WERI-Rb-1 (cell line): ENCODE data around the gene LIMK1.
"Not testable (repeated sequence)": the region's sequence is repeated elsewhere in the genome, so short reads cannot be mapped to it uniquely, and the experiment has no call there.

Source experiments
- DNase-seq: peaks from one replicate; pipeline ENCODE4 v3.0.0-alpha.2; 2020
- H3K27ac ChIP-seq: fragments of 250-450 bp; sonication (Bioruptor Pico); 2 replicates; pipeline ENCODE4 v1.5.1; 2020; ENCODE audit warnings: mild to moderate bottlenecking, moderate library complexity
- H3K27me3 ChIP-seq: fragments of 250-450 bp; sonication (Bioruptor Pico); 2 replicates; pipeline ENCODE4 v1.5.1; 2021; ENCODE audit warnings: mild to moderate bottlenecking, low read depth, moderate library complexity; ENCODE audit not compliant: insufficient read depth, severe bottlenecking
- H3K36me3 ChIP-seq: fragments of 250-450 bp; sonication (Bioruptor Pico); 2 replicates; pipeline ENCODE4 v1.5.1; 2020; ENCODE audit warnings: mild to moderate bottlenecking, moderate library complexity
- H3K4me3 ChIP-seq: 2 replicates; pipeline ENCODE4 v1.5.1; 2011; ENCODE audit warnings: low read depth, mild to moderate bottlenecking, control low read depth, low read length
- H3K9me3 ChIP-seq: fragments of 250-450 bp; sonication (Bioruptor Pico); 2 replicates; pipeline ENCODE4 v1.5.1; 2021; ENCODE audit warnings: mild to moderate bottlenecking, moderate library complexity; ENCODE audit not compliant: severe bottlenecking
- TF ChIP-seq, protein P1 (sequence below): IDR thresholded peaks from 2 replicates; pipeline ENCODE4 v1.5.1; 2011; ENCODE audit warnings: low read depth, mild to moderate bottlenecking, control low read depth, inconsistent platforms, low read length

Gene LIMK1

GRCh38 chr7:74040791-74041520, 42.6 kb upstream of the LIMK1 start:
- Histone ChIP-seq H3K4me3 (no peak overlapping the region), H3K36me3 (no peaks in the 10 kb centered on the region), H3K27me3 (no peaks in the 10 kb centered on the region), H3K27ac (no peak overlapping the region), H3K9me3 (no peaks in the 10 kb centered on the region)
- no peak for DNase-seq
- TF ChIP-seq, protein P1, sequence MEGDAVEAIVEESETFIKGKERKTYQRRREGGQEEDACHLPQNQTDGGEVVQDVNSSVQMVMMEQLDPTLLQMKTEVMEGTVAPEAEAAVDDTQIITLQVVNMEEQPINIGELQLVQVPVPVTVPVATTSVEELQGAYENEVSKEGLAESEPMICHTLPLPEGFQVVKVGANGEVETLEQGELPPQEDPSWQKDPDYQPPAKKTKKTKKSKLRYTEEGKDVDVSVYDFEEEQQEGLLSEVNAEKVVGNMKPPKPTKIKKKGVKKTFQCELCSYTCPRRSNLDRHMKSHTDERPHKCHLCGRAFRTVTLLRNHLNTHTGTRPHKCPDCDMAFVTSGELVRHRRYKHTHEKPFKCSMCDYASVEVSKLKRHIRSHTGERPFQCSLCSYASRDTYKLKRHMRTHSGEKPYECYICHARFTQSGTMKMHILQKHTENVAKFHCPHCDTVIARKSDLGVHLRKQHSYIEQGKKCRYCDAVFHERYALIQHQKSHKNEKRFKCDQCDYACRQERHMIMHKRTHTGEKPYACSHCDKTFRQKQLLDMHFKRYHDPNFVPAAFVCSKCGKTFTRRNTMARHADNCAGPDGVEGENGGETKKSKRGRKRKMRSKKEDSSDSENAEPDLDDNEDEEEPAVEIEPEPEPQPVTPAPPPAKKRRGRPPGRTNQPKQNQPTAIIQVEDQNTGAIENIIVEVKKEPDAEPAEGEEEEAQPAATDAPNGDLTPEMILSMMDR = no peak

GRCh38 chr7:74042746-74043522, 40.7 kb upstream of the LIMK1 start:
- H3K27ac ChIP-seq = no peak overlapping the region
- TF ChIP-seq, protein P1 = no peak
- H3K9me3 ChIP-seq = no peaks in the 10 kb centered on the region
- H3K36me3 ChIP-seq = no peaks in the 10 kb centered on the region
- H3K27me3 ChIP-seq = no peaks in the 10 kb centered on the region
- no peak overlapping the region for H3K4me3 ChIP-seq
- DNase-seq = no peak

DNA sequence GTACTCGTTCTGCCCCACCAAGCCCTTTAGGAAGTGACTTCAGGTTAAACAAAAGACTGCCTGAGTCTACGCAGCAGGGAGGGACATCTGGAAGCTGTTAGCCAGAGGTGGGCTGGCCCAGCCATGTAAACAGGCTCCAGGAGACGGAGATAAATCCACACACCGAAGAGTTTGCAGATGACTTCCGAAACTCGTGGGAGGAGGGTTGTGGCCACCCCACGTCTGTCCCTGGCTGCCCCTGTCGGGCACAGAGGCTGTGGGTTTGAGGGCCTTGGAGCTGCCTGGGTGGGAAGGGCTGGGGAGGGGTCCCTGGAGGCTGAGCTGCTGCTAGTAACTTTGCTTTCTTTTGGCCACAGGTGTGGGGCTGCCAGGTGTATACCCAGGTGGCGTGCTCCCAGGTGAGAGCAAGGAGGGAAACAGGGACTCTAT, 40.1 kb upstream of the LIMK1 start:
- H3K27ac ChIP-seq = no peak overlapping the region
- DNase-seq = no peak
- no peak overlapping the region for H3K4me3 ChIP-seq
- no peaks in the 10 kb centered on the region for H3K27me3 ChIP-seq
- TF ChIP-seq, protein P1 = no peak
- no peaks in the 10 kb centered on the region for H3K36me3 ChIP-seq
- no peaks in the 10 kb centered on the region for H3K9me3 ChIP-seq

DNA sequence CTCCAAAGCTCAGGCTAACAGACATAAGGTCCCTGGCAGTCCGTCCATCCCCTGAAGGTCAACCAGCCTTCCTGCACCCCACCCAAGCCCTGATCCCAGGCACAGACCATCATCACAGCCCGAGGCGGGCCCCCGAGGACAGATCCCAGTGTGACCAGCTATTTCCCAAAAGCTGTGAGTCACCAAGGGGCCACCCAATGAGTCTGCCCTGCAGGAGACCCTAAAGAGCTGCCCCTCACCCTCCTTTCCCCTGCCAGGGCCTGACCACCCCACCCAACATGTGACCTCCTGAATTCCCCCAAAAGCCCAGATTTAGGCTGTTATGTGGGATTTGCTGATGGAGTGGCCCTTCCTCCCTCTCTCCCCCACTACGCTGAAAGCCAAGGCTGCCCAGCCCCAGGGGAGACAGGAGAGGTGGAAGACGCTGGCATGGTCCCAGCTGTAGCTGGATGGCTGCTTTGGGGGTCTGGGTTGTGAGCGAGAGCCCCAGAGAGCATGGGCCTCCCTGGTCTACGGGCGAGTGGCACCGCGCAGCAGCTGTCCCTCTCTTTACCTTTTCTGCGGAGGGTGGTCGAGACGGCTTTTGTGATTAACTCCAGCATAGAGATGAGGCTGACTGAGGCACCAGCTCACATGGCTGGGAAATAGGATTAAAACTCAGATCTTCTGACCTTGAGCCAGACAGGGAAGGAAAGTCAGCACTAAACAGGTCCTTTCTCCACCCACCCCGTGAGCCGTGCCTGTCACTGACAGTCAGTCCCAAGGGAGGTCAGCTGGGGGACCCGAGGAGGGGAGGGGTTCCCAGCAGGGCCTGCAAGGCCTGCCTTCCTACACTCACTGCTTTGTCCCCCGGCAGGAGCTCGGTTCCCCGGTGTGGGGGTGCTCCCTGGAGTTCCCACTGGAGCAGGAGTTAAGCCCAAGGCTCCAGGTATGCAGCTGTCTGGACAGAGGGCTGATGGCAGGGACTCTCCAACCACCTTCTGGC, 38.9 kb upstream of the LIMK1 start:
- peak overlapping the region; percentile 23 for H3K4me3 ChIP-seq
- no peaks in the 10 kb centered on the region for H3K9me3 ChIP-seq
- peak overlapping the region; percentile 62 for H3K27ac ChIP-seq
- DNase-seq = peak; percentile 82
- TF ChIP-seq, protein P1 = no peak
- H3K27me3 ChIP-seq = no peaks in the 10 kb centered on the region
- no peaks in the 10 kb centered on the region for H3K36me3 ChIP-seq

DNA sequence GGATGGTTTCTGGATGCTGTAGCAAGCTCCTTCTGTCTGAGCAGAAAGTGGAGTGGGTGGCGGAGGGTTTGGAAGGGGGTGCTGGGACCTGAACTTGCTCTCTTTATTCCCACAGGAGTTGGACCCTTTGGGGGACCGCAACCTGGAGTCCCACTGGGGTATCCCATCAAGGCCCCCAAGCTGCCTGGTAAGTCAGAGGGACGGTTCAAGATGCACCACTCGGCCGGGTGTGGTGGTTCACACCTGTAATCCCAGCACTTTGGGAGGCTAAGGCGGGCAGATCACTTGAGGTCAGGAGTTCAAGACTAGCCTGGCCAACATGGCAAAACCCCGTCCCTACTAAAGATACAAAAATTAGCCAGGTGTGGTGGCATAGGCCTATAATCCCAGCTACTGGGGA, 37.0 kb upstream of the LIMK1 start:
- H3K27ac ChIP-seq, H3K9me3 ChIP-seq, H3K4me3 ChIP-seq, H3K27me3 ChIP-seq, DNase-seq, H3K36me3 ChIP-seq: not testable (repeated sequence)
